T follicular helper cell (primary cell): ENCODE results near the gene DAP3.
"Not testable (repeated sequence)": the region's sequence is repeated elsewhere in the genome, so short reads cannot be mapped to it uniquely, and the experiment has no call there.

Experiments
- DNase-seq: peaks from one replicate; pipeline ENCODE4 v3.0.0-alpha.2; 2020; ENCODE audit warnings: low read depth
- total RNA-seq, 2 experiments: gene quantifications; one replicate each; lab custom pipeline; 2026; lab: John Stamatoyannopoulos, UW

The DAP3 gene
- 121 to 185 reads per million in 2 experiments for total RNA-seq

- not testable (repeated sequence) for DNase-seq
Observed at GRCh38 chr1:155689081-155689607, at the start of gene DAP3. Gene DAP3, plus strand, starts transcription at chr1:155689091. Its CDS starts 20,689 bp downstream, at chr1:155709780.

GRCh38 chr1:155640367-155640766 is 48.5 kb upstream of the DAP3 start:
- no peak for DNase-seq

GRCh38 chr1:155642559-155643180 is 46.2 kb upstream of the DAP3 start:
- not testable (repeated sequence) for DNase-seq

- DNase-seq, result no peak
Observed at GRCh38 chr1:155643230-155643629, 45.7 kb upstream of the DAP3 start.

- no peak for DNase-seq
Observed at GRCh38 chr1:155645034-155645598, 43.8 kb upstream of the DAP3 start.

- no peak for DNase-seq
Observed at GRCh38 chr1:155645648-155646047, 43.2 kb upstream of the DAP3 start.

- no peak for DNase-seq
Observed at GRCh38 chr1:155646307-155646706, 42.6 kb upstream of the DAP3 start.

- DNase-seq, result no peak
Observed at GRCh38 chr1:155648207-155649147, 40.4 kb upstream of the DAP3 start.

- no peak for DNase-seq
Observed at GRCh38 chr1:155649676-155650075, 39.2 kb upstream of the DAP3 start.

GRCh38 chr1:155650231-155650757 is 38.6 kb upstream of the DAP3 start:
- no peak for DNase-seq

- no peak for DNase-seq
Observed at GRCh38 chr1:155651861-155652661, 36.8 kb upstream of the DAP3 start.

GRCh38 chr1:155652951-155653350 is 35.9 kb upstream of the DAP3 start:
- no peak for DNase-seq

GRCh38 chr1:155657463-155657862 is 31.4 kb upstream of the DAP3 start:
- no peak for DNase-seq

- not testable (repeated sequence) for DNase-seq
Observed at GRCh38 chr1:155661239-155661638, 27.7 kb upstream of the DAP3 start.

GRCh38 chr1:155669233-155670162 is 19.4 kb upstream of the DAP3 start:
- DNase-seq, result no peak

- DNase-seq, result no peak
Observed at GRCh38 chr1:155671750-155672149, 17.1 kb upstream of the DAP3 start.

GRCh38 chr1:155673003-155673402 is 15.9 kb upstream of the DAP3 start:
- no peak for DNase-seq

- DNase-seq, result no peak
Observed at GRCh38 chr1:155678027-155678426, 10.9 kb upstream of the DAP3 start.

GRCh38 chr1:155678992-155679391 is 9.9 kb upstream of the DAP3 start:
- not testable (repeated sequence) for DNase-seq

- DNase-seq, result no peak
Observed at GRCh38 chr1:155680531-155680930, 8.4 kb upstream of the DAP3 start.
